ENCODE results near the gene NAV3. TPM values are rescaled to one million over a fixed set of nuclear protein-coding genes. Genes with fewer than 3 reads are reported as not detected.

Gene NAV3
- total RNA-seq, 1 experiment from 2014 or later, result 2.5 TPM

GRCh38 chr12:77814386-77814785 lies 16.3 kb upstream of the NAV3 start:
- Histone ChIP-seq H3K36me3 (ENCODE audit: control insufficient read depth, insufficient read depth, low read length) (no peaks in the 10 kb centered on the region), H3K4me3 (ENCODE audit: low read depth in 2 of 2, low read length in 2 of 2) (no peak overlapping the region), H3K27me3 (ENCODE audit: control insufficient read depth, insufficient read depth, low read length) (no peaks in the 10 kb centered on the region), H3K9me3 (ENCODE audit: control insufficient read depth, insufficient read depth, low read depth, low read length) (no peaks in the 10 kb centered on the region), H3K27ac (ENCODE audit: low read length) (no peak overlapping the region), H3K4me1 (ENCODE audit: control insufficient read depth, insufficient read depth, low read length) (no peaks in the 10 kb centered on the region)
- no TSS peak for BruUV-seq (replicated peaks)
- ATAC-seq, result no peak
- DNase-seq (ENCODE audit: low read depth, low spot score), result no peak
- in situ Hi-C loops (cut with HindIII; ENCODE audit: low pct_unique_long_range_greater_than_20kb, low sequenced_read_pairs) (no loop called here), intact Hi-C loops (cut with micrococcal nuclease; ENCODE audit: unreplicated experiment) (no loop called here)
- TF ChIP-seq SIN3A (IDR thresholded peaks at IDR 0.05; ENCODE audit: borderline replicate concordance, insufficient read depth, low read depth, low read length), result no peak
- no peak for TF ChIP-seq CTCF (IDR thresholded peaks at IDR 0.05)
- TF ChIP-seq TCF7L2 (IDR thresholded peaks at IDR 0.05; ENCODE audit: low read depth, low read length), result no peak
- no peak for TF ChIP-seq REST (IDR thresholded peaks at IDR 0.05; ENCODE audit: insufficient read depth in 1 of 2, low read depth in 2 of 2, low read length in 1 of 2)
- no peak for TF ChIP-seq POLR2AphosphoS5 (IDR thresholded peaks at IDR 0.05; ENCODE audit: low read depth, low read length)
- ChIA-PET CTCF (no interaction called here), POLR2A (no interaction called here)

- no peaks in the 10 kb centered on the region for H3K27me3 ChIP-seq (ENCODE audit: control insufficient read depth, insufficient read depth, low read length)
- ChIA-PET POLR2A (no interaction called here), CTCF (no interaction called here)
- H3K9me3 ChIP-seq (ENCODE audit: control insufficient read depth, insufficient read depth, low read depth, low read length), result no peaks in the 10 kb centered on the region
- ATAC-seq (no peak), DNase-seq (ENCODE audit: low read depth, low spot score) (no peak)
- no peak overlapping the region for H3K4me3 ChIP-seq (ENCODE audit: low read depth in 2 of 2, low read length in 2 of 2)
- intact Hi-C loops (cut with micrococcal nuclease; ENCODE audit: unreplicated experiment), result no loop called here
- H3K36me3 ChIP-seq (ENCODE audit: control insufficient read depth, insufficient read depth, low read length), result no peaks in the 10 kb centered on the region
- in situ Hi-C loops (cut with HindIII; ENCODE audit: low pct_unique_long_range_greater_than_20kb, low sequenced_read_pairs), result no loop called here
- no TSS peak for BruUV-seq (replicated peaks)
- no peak overlapping the region for H3K27ac ChIP-seq (ENCODE audit: low read length)
- TF ChIP-seq POLR2AphosphoS5 (IDR thresholded peaks at IDR 0.05; ENCODE audit: low read depth, low read length), result no peak
- no peak for TF ChIP-seq TCF7L2 (IDR thresholded peaks at IDR 0.05; ENCODE audit: low read depth, low read length)
- TF ChIP-seq CTCF (IDR thresholded peaks at IDR 0.05), result no peak
- TF ChIP-seq SIN3A (IDR thresholded peaks at IDR 0.05; ENCODE audit: borderline replicate concordance, insufficient read depth, low read depth, low read length), result no peak
- TF ChIP-seq REST (IDR thresholded peaks at IDR 0.05; ENCODE audit: insufficient read depth in 1 of 2, low read depth in 2 of 2, low read length in 1 of 2), result no peak
- no peaks in the 10 kb centered on the region for H3K4me1 ChIP-seq (ENCODE audit: control insufficient read depth, insufficient read depth, low read length)
Observed at GRCh38 chr12:77816196-77816595, 14.5 kb upstream of the NAV3 start.
